Measurements from ENCODE around the gene OSGIN1.
"Not testable (repeated sequence)": the region's sequence is repeated elsewhere in the genome, so short reads cannot be mapped to it uniquely, and the experiment has no call there.

Gene OSGIN1

DNA sequence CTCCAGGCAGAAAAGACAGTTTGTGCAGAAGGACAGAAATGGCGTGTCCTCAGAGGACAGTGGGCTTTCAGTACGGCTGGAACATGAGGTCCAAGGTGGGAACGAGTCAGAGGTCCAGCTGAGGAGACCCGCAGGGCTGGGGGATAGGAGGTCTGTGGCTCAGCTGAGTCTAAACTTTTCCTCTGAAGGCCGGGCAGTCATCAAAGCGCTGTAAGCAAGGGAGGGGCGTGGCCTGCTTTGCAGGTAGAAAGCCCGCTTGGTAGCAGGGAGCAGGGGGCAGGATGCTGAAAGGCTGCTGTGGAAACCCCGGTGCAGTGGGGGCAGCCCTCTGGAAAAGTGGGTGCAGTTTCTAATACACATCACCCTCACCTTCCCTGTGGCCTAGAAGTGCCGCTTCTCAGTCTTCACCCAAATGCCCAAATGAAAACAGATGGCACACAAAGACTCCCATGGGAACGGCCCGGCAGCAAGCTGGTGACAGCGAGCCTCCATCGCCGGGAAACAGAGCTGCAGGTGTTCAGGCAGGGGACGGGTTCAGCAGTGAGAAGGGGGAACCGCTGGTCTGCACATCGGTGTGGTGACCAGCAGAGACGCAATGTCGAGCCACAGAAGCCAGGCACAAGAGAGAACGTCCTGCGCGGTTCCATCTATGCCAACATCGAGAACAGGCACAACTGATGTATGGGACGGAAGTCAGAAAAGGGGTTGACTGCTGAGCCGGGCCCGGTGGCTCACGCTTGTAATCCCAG lies 12.2 kb upstream of the OSGIN1 start:
- TF ChIP-seq GATA1 (IDR thresholded peaks at IDR 0.05; ENCODE audit: low read depth, low read length) (no peak), POLR2A (IDR thresholded peaks at IDR 0.05; ENCODE audit: low read length) (no peak)
- no peak for DNase-seq

DNA sequence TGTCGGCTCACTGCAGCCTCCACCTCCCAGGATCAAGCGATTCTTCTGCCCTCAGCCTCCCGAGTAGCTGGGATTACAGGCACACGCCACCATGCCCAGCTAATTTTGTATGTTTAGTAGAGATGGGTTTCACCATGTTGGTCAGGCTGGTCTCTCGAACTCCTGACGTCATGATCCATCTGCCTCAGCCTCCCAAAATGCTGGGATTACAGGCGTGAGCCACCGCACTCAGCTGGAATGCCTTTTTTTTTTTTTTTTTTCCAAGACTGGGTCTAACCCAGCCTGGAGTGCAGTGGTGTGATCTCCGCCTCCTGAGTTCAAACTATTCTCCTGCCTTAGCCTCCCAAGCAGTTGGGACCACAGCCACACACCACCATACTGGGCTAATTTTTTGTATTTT lies 11.5 kb upstream of the OSGIN1 start:
- DNase-seq, result not testable (repeated sequence)

DNA sequence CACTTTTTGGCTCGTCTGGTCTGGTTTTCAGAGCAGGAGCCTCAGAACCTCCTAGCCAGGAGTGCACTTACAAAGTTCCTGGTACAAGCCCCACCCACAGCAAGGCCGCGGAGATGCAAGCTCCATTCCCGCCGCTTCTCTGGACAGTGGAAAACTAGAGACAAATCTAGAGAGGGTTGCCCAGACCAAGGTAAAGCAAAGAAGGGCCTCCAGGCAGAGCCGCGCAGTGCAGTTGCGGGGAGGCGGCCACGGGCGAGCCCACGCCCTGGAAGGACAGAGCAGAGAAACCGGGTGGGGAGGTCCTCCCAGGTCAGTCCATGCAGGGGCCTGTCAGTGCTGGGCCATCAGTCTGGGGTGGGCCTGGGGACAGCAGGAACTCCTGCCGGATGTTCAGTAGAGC lies 11.0 kb upstream of the OSGIN1 start:
- TF ChIP-seq GATA1 (IDR thresholded peaks at IDR 0.05; ENCODE audit: low read depth, low read length) (no peak), POLR2A (IDR thresholded peaks at IDR 0.05; ENCODE audit: low read length) (no peak)
- DNase-seq, result no peak

DNA sequence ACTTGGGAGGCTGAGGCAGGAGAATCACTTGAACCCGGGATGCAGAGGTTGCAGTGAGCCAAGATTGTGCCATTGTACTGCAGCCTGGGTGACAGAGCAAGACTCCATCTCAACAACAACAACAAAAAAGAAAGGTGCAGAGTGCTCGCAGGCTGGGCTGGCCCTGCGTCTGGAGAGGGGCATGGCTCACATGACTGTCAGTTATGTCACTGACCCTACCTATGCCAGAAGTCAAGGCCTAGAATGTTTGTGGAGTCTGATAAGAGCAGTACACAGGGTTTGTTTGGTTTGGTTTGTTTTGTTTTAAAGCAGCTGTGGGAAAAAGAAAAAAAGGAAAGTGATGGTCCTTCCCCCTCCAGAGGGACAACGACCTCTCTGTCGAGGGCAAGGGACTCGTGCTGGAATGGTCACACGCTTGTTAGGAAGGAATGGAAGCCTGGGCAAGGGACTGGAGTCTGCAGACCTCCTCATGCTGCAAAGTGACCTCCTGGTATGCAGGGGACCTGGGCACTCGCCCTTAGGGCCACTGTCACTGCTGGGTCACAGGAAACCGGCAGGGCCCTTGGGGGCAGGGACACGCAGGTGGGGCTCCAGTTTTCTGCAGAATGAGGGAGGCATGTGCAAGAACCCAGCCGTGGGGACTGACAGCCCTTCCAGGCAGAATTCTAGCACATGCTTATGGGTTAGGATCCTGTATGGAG lies 10.1 kb upstream of the OSGIN1 start:
- TF ChIP-seq GATA1 (IDR thresholded peaks at IDR 0.05; ENCODE audit: low read depth, low read length) (no peak), POLR2A (IDR thresholded peaks at IDR 0.05; ENCODE audit: low read length) (no peak)
- DNase-seq, result no peak

DNA sequence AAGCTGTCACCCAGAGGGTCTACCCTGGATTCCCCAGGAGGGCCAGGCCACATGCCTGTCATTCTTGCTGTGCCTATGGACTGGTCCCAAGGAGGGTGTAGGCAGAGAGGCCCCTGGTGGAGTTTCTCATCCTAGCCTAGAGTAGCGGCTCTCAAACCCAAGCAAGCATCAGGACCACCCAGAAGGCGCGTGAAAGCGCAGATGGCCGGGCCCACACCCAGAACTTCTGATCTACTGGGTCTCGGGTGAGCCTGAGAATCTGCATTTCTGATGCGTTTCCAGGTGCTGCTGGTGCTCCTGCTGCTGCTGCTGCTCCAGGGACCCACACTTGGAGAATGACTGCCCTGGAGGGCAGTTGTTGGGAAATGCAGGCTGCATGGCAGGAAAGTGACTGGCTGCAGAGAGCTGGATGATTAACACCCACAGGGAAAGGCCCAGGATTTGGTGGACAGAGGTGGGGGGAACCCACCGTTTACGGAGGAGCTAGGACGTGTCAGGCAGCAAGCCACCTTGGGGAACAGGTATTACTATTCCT lies 9.5 kb upstream of the OSGIN1 start:
- no peak for TF ChIP-seq GATA1 (IDR thresholded peaks at IDR 0.05; ENCODE audit: low read depth, low read length)
- no peak for TF ChIP-seq POLR2A (IDR thresholded peaks at IDR 0.05; ENCODE audit: low read length)
- DNase-seq, result no peak

DNA sequence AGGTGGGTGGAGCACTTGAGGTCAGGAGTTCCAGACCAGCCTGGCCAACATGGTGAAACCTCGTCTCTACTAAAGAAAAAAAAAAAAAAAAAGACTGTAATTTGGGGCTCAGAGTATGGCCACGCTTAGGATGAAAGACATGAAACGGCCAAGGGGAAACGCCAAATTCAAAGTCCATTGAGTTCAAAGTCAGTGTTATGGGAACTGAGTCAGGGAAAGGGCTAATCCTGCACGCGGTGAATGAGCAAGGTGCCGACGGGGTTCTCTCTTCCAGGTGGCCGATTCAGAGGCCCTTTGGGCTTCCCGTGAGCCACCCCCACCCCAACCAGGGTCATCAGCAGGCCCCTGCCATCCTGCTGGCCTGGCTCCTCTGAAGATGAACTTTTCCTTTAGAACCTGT lies 7.5 kb upstream of the OSGIN1 start:
- no peak for TF ChIP-seq POLR2A (IDR thresholded peaks at IDR 0.05; ENCODE audit: low read length)
- no peak for TF ChIP-seq GATA1 (IDR thresholded peaks at IDR 0.05; ENCODE audit: low read depth, low read length)
- DNase-seq, result no peak

DNA sequence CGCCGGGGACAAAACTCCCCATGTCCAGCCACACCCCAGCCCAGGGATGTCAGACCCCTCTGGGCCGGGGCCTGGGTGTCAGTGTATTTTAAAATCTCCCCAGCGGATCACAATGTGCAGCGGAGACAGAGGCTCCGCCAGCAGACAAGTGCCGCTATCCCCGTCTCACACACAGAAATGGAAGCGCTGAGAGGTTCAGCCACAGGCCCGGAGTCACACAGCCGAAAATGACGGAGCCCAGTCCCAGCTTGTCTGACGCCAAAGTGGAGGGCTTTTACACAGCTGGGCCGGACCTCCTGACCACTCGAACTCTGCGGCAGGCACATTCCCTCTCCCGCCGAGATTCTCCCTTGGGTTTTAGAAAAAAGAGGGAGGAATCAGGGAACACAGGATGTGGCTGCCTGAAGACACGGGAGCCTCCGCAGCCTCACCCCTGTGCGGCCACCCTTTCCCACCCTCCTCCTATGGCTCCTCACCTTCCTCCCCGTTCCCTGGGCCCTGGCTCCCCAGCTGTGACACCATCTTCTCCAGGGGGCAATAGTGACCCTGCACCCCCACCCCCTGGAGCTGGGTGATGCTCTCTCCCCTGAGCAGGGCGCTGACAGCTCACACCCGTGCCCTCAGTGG lies 6.8 kb upstream of the OSGIN1 start:
- DNase-seq, result no peak
- TF ChIP-seq POLR2A (IDR thresholded peaks at IDR 0.05; ENCODE audit: low read length) (no peak), GATA1 (IDR thresholded peaks at IDR 0.05; ENCODE audit: low read depth, low read length) (no peak)

DNA sequence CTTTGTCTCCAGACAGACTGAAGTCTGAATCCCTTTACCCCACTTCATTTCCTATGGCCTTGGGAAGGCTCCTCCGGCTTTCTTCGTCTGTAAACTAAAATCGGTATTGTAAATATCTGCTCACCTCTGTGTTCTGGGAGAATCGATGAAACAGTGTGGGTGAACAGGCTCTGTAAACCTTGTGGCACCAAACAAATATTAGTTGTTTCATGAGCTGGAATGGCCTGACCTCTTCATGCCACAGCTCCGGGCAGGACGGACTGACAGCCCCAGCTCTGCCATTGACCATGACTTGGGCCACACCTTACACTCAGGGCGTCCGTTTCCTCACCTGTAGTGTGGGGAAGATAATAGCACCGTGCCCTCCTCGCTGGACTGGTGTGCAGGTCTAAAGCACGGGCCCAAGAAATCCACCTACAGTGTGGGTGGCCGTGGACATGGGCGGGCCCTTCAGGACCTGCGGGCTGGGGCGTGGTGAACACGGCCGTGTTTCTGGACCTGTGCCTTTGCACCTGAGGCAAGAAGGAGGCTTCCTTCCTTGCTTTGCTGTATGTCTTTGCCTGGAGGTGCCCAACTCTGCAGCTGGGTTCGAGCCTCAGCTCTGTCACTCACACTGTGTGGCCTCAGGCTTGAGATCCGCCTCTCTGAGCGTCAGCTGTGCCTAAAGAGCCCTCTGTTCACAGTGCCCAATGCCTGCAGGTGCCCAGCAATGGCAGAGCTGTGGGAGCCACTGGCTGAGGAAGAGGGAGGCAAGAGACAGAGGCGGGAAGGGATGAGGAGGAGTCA lies 6.1 kb upstream of the OSGIN1 start:
- TF ChIP-seq POLR2A (IDR thresholded peaks at IDR 0.05; ENCODE audit: low read length) (no peak), GATA1 (IDR thresholded peaks at IDR 0.05; ENCODE audit: low read depth, low read length) (no peak)

DNA sequence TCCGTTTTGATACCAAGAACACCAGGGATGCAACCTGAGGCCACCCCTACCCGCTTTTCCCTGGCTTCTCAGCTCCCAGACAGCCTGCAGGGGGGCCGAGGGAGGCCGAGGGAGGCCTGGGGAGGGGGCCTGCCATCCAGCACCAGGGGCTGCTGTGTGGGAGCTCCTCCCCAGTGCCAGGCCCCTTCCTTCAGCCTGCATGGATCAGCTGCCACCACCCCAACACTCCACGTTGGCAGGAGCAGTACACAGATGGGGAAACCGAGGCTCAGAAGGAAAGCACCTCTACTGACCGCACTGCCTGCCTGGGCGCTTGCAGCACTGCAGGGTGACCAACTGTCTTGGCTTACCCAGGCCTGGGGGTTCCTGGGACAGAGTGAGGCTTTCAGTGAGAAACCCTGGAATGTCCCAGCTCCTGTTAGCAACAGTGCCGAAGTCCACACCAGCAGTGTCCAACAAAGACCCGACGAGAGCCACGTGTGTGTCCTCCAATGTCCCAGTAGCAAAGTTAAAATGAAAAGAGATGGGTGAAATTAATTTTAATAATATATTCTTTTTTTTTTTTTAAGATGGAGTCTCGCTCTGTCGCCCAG lies 5.3 kb upstream of the OSGIN1 start:
- no peak for TF ChIP-seq GATA1 (IDR thresholded peaks at IDR 0.05; ENCODE audit: low read depth, low read length)
- no peak for TF ChIP-seq POLR2A (IDR thresholded peaks at IDR 0.05; ENCODE audit: low read length)

More for the DNA sequence above, 6.1 kb upstream of the OSGIN1 start:
- no peak for DNase-seq

DNA sequence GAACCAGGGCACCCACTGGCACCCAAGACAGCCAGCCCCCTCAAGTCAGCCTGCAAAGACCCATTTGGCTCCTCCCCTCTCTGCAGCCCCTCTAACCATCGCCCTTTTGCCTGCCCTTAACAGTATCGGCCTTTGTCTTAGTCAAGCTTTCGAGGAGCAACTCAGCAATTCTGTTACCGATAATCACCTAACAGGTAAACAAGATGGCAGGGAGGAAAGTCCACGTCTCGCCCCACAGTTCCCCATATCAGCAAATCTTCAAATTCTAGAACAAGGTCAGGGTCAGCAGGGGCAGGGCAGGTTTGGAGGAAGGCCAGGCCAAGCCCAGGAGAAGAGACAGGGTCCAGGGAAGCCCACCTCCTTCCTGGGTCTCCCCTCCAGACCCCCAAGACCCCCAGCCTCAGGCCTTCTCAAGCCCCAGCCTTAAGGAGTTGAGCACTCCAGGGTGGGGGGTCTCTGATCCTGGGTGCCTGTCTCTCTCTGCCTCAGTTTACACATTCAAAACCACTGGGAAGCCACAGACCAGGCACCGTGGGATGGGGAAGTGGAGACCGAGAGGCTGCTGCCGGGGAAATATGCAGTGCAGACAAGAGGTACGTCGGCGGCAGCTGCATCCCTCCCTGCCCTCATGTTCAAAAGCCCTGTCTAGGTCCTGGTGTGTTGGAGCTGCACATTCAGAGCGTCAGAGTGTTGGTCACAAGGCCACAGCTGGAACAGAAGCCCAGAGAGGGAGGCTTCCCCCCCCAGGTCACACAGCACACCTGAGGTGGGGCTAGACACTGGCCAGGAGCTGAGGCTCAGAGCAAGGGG lies 3.9 kb upstream of the OSGIN1 start:
- no peak for TF ChIP-seq POLR2A (IDR thresholded peaks at IDR 0.05; ENCODE audit: low read length)
- no peak for TF ChIP-seq GATA1 (IDR thresholded peaks at IDR 0.05; ENCODE audit: low read depth, low read length)
- no peak for DNase-seq

More for the DNA sequence above, 5.3 kb upstream of the OSGIN1 start:
- no peak for DNase-seq

DNA sequence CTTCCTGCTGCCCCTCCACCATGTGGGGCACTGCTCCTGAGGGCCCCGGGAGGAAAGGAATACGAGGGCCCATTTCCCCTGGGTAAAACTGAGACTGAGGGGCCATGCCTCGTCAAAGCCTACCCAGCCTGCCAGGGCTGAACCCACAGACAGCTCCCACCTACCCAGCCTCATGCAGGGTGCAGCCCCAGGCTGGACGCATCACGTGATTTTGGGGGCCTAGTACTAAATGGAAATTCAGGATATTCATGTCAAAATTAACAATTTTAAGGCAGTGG lies 3.4 kb upstream of the OSGIN1 start:
- DNase-seq, result no peak
- no peak for TF ChIP-seq POLR2A (IDR thresholded peaks at IDR 0.05; ENCODE audit: low read length)
- no peak for TF ChIP-seq GATA1 (IDR thresholded peaks at IDR 0.05; ENCODE audit: low read depth, low read length)

DNA sequence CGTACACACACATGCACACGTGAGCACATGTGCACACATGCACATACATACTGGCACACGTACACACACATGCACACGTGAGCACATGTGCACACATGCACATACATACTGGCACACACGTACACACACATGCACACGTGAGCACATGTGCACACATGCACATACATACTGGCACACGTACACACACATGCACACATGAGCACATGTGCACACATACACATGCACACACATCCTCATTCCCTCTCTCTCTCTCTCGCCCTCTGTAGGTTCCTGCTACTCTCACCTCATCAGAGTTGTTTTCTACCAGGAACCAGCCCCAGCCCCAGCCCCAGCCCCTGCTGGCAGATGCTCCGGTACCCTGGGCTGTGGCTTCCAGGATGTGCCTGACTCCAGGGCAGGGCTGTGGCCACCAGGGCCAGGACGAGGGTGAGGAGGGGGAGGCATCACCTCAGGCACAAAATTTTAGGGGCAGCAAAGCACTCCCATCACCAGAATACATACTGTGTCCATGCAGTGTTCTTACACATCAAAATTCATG lies 2.1 kb upstream of the OSGIN1 start:
- not testable (repeated sequence) for DNase-seq

DNA sequence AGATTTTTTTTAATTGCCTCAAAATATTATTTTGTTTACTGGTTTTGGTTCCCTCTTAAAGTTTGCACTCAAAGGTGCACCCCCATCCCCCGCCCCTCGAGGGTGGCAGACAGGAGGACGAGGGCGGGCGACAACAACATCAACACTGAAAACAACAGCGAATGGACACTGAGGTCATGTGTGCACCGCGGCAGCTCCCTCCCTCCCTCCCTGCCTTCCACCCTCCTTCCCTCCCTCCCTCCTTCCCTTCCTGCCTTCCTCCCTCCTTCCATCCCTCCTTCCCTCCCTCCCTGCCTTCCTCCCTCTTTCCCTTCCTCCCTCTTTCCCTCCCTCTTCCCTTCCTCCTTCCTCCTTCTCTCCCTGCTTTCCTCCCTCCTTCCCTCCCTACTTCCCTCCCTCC lies 1.5 kb upstream of the OSGIN1 start:
- DNase-seq, result no peak
- TF ChIP-seq POLR2A (IDR thresholded peaks at IDR 0.05; ENCODE audit: low read length), result no peak
- no peak for TF ChIP-seq GATA1 (IDR thresholded peaks at IDR 0.05; ENCODE audit: low read depth, low read length)

All from erythroblast (primary cell).